GM12874 (cell line): ENCODE data around the gene PLXNC1.

Source experiments
- CTCF ChIP-seq: IDR thresholded peaks from 2 replicates; pipeline ENCODE4 v1.5.1; 2011; ENCODE audit warnings: low read depth, mild to moderate bottlenecking, control low read depth, low read length, moderate library complexity; ENCODE audit not compliant: insufficient read depth

PLXNC1 gene

GRCh38 chr12:94282675-94283074 lies 134.3 kb downstream of the PLXNC1 start:
- TF ChIP-seq CTCF = no peak

- TF ChIP-seq CTCF = no peak
Observed at GRCh38 chr12:94284046-94284445, 135.7 kb downstream of the PLXNC1 start.

- TF ChIP-seq CTCF = no peak
Observed at GRCh38 chr12:94284859-94285258, 136.5 kb downstream of the PLXNC1 start.

GRCh38 chr12:94285943-94286582 lies 137.7 kb downstream of the PLXNC1 start:
- no peak for TF ChIP-seq CTCF

GRCh38 chr12:94286583-94287244 lies 138.3 kb downstream of the PLXNC1 start:
- TF ChIP-seq CTCF = no peak

- no peak for TF ChIP-seq CTCF
Observed at GRCh38 chr12:94287245-94287628, 138.9 kb downstream of the PLXNC1 start.

- no peak for TF ChIP-seq CTCF
Observed at GRCh38 chr12:94289461-94290312, 141.3 kb downstream of the PLXNC1 start.
